Urinary bladder (tissue), 4 donors: Measurements from ENCODE around the gene RNPEPL1. TPM values are rescaled to one million over a fixed set of nuclear protein-coding genes. Genes with fewer than 3 reads are reported as not detected.

ENCODE experiments used
- DNase-seq: peaks from one replicate; pipeline ENCODE4 v3.0.0-alpha.2; 2015; ENCODE audit errors: extremely low spot score
- H3K27ac ChIP-seq: one replicate; pipeline ENCODE4 v1.5.1; 2013; ENCODE audit warnings: low read depth, mild to moderate bottlenecking, moderate library complexity
- H3K36me3 ChIP-seq: one replicate; pipeline ENCODE4 v1.6.1; 2013; ENCODE audit warnings: mild to moderate bottlenecking, moderate library complexity; ENCODE audit not compliant: insufficient read depth
- H3K4me1 ChIP-seq: one replicate; pipeline ENCODE4 v1.6.1; 2013; ENCODE audit warnings: mild to moderate bottlenecking, moderate library complexity; ENCODE audit not compliant: insufficient read depth
- H3K4me3 ChIP-seq: one replicate; pipeline ENCODE4 v1.5.1; 2013; ENCODE audit warnings: low read depth, low read length
- WGBS: extraction: QIAGEN DNeasy Blood & Tissue Kit; methylation state at CpG from one replicate; pipeline ENCODE4 v1.1.7; 2013; 5-methylcytosine and 5-hydroxymethylcytosine counted together
- polyA plus RNA-seq: library from polyadenylated mRNA; stranded (reverse); fragments of 200-250 nt; gene quantifications from one replicate; pipeline ENCODE4 v1.2.3, GENCODE V29; 2013
- total RNA-seq: library from RNA; depleted of rRNA; stranded (reverse); fragments of >200 nt; gene quantifications from one replicate; pipeline ENCODE4 v1.2.3, GENCODE V29; 2014
- donor health status: healthy with polysubstance abuse.
- donor health status: healthy.

RNPEPL1 gene
- total and polyA plus RNA-seq, 2 donors, result 14.5 to 76.3 TPM

- WGBS, result 95% methylated on average over 13 of the region's 13 CpGs
- no peak for DNase-seq
- no peaks in the 10 kb centered on the region for H3K4me1 ChIP-seq
- H3K4me3 ChIP-seq, result no peak overlapping the region
- H3K36me3 ChIP-seq, result peaks cover 2% of the 10 kb centered on the region
- no peak overlapping the region for H3K27ac ChIP-seq
These were observed 23.5 kb downstream of the RNPEPL1 start for GRCh38 chr2:240591784-240592183.

- Histone ChIP-seq H3K27ac (no peak overlapping the region), H3K4me1 (no peaks in the 10 kb centered on the region), H3K4me3 (no peak overlapping the region), H3K36me3 (peaks cover 2% of the 10 kb centered on the region)
- no peak for DNase-seq
- 91% methylated on average over 20 of the region's 20 CpGs for WGBS
These were observed 24.9 kb downstream of the RNPEPL1 start for GRCh38 chr2:240593026-240593702.

- Histone ChIP-seq H3K27ac (no peak overlapping the region), H3K36me3 (peaks cover 2% of the 10 kb centered on the region), H3K4me3 (no peak overlapping the region), H3K4me1 (no peaks in the 10 kb centered on the region)
- DNase-seq, result no peak
- WGBS, result 86% methylated on average over 19 of the region's 19 CpGs
These were observed 25.6 kb downstream of the RNPEPL1 start for GRCh38 chr2:240593703-240594451.

GRCh38 chr2:240594511-240595380 is 26.5 kb downstream of the RNPEPL1 start:
- Histone ChIP-seq H3K27ac (no peak overlapping the region), H3K4me1 (no peaks in the 10 kb centered on the region), H3K4me3 (no peak overlapping the region), H3K36me3 (peaks cover 2% of the 10 kb centered on the region)
- no peak for DNase-seq
- 91% methylated on average over 34 of the region's 34 CpGs for WGBS

GRCh38 chr2:240595381-240596079 is 27.2 kb downstream of the RNPEPL1 start:
- 70% methylated on average over 18 of the region's 18 CpGs for WGBS
- no peaks in the 10 kb centered on the region for H3K4me1 ChIP-seq
- no peak overlapping the region for H3K4me3 ChIP-seq
- H3K36me3 ChIP-seq, result peaks cover 2% of the 10 kb centered on the region
- H3K27ac ChIP-seq, result no peak overlapping the region
- DNase-seq, result no peak

- H3K36me3 ChIP-seq, result peaks cover 2% of the 10 kb centered on the region
- no peaks in the 10 kb centered on the region for H3K4me1 ChIP-seq
- 92% methylated on average over 17 of the region's 17 CpGs for WGBS
- H3K27ac ChIP-seq, result no peak overlapping the region
- H3K4me3 ChIP-seq, result no peak overlapping the region
- no peak for DNase-seq
These were observed 27.8 kb downstream of the RNPEPL1 start for GRCh38 chr2:240596080-240596460.

GRCh38 chr2:240596491-240596931 is 28.2 kb downstream of the RNPEPL1 start:
- Histone ChIP-seq H3K4me1 (no peaks in the 10 kb centered on the region), H3K4me3 (no peak overlapping the region), H3K27ac (no peak overlapping the region), H3K36me3 (no peaks in the 10 kb centered on the region)
- DNase-seq, result no peak
- 82% methylated on average over 23 of the region's 23 CpGs for WGBS

GRCh38 chr2:240597054-240597418 is 28.8 kb downstream of the RNPEPL1 start:
- H3K4me1 ChIP-seq, result no peaks in the 10 kb centered on the region
- no peaks in the 10 kb centered on the region for H3K36me3 ChIP-seq
- DNase-seq, result no peak
- WGBS, result 89% methylated on average over 10 of the region's 10 CpGs
- H3K27ac ChIP-seq, result no peak overlapping the region
- H3K4me3 ChIP-seq, result no peak overlapping the region

- no peak for DNase-seq
- H3K4me1 ChIP-seq, result no peaks in the 10 kb centered on the region
- 96% methylated on average over 22 of the region's 22 CpGs for WGBS
- no peak overlapping the region for H3K4me3 ChIP-seq
- H3K27ac ChIP-seq, result no peak overlapping the region
- H3K36me3 ChIP-seq, result no peaks in the 10 kb centered on the region
These were observed 29.3 kb downstream of the RNPEPL1 start for GRCh38 chr2:240597419-240598181.

- H3K4me3 ChIP-seq, result no peak overlapping the region
- no peak for DNase-seq
- 90% methylated on average over 17 of the region's 17 CpGs for WGBS
- no peaks in the 10 kb centered on the region for H3K36me3 ChIP-seq
- no peak overlapping the region for H3K27ac ChIP-seq
- no peaks in the 10 kb centered on the region for H3K4me1 ChIP-seq
These were observed 30.1 kb downstream of the RNPEPL1 start for GRCh38 chr2:240598311-240598911.

- no peak for DNase-seq
- 92% methylated on average over 11 of the region's 11 CpGs for WGBS
- Histone ChIP-seq H3K4me3 (no peak overlapping the region), H3K36me3 (no peaks in the 10 kb centered on the region), H3K27ac (no peak overlapping the region), H3K4me1 (no peaks in the 10 kb centered on the region)
These were observed 30.9 kb downstream of the RNPEPL1 start for GRCh38 chr2:240599141-240599583.

GRCh38 chr2:240600451-240600961 is 32.2 kb downstream of the RNPEPL1 start:
- DNase-seq, result no peak

More at GRCh38 chr2:240600451-240600961, 32.2 kb downstream of the RNPEPL1 start:
- no peaks in the 10 kb centered on the region for H3K4me1 ChIP-seq
- H3K27ac ChIP-seq, result no peak overlapping the region
- WGBS, result 92% methylated on average over 16 of the region's 16 CpGs
- H3K36me3 ChIP-seq, result no peaks in the 10 kb centered on the region
- no peak overlapping the region for H3K4me3 ChIP-seq
